ENCODE results near the gene UGGT1.

GRCh38 chr2:128177315-128177714, 86.3 kb downstream of the UGGT1 start:
- TF ChIP-seq EZH2 (IDR thresholded peaks at IDR 0.05; ENCODE audit: low read depth, unreplicated experiment) (no peak), POLR2AphosphoS5 (IDR thresholded peaks at IDR 0.05; ENCODE audit: low read depth) (no peak), CTCF (conservative IDR thresholded peaks at IDR 0.05; ENCODE audit: low read depth in 2 of 2) (no peak), CREB1 (CRISPR knock-in tag; IDR thresholded peaks at IDR 0.05; ENCODE audit: low read depth) (no peak)
